T-cell (primary cell): ENCODE measurements around the gene DHRS4L2. TPM values are rescaled to one million over a fixed set of nuclear protein-coding genes. Genes with fewer than 3 reads are reported as not detected.
A peak's percentile ranks its signal among the peaks of the same experiment; 100 is the strongest.
"Not testable (repeated sequence)": the region's sequence is repeated elsewhere in the genome, so short reads cannot be mapped to it uniquely, and the experiment has no call there.

Experiments used
- ATAC-seq, 4 experiments: fragments of 200-7000 bp in 3 of 4; fragments of 150-1000 bp in 1 of 4; cut with Tn5 transposase; replicated peaks in 1 of 4; 1 replicate in 3 of 4; 2 replicates in 1 of 4; pipeline ENCODE4 v1.10.0; 2021; ENCODE audit warnings: moderate library complexity in 3 of 4, mild to moderate bottlenecking in 2 of 4, moderate number of reproducible peaks in 1 of 4
- CTCF ChIA-PET, 2 donors: fragments of 300-600 bp; sonication (Branson Sonifier 250); formaldehyde crosslinking; loops; one replicate each; lab custom pipeline; 2022; ENCODE audit warnings: antibody characterized with exemption in 2 of 2; lab: Charles Lee
- POLR2A ChIA-PET, 2 donors: fragments of 300-600 bp; sonication (Branson Sonifier 250); formaldehyde crosslinking; loops; one replicate each; lab custom pipeline; 2022; ENCODE audit warnings: antibody characterized with exemption in 2 of 2; lab: Charles Lee
- DNase-seq, 35 experiments: peaks; one replicate each; pipeline versions ENCODE4 v3.0.0 to v3.0.0-alpha.2; 2013 to 2023
- H3K27ac ChIP-seq: one replicate; pipeline ENCODE4 v1.5.1; 2013; ENCODE audit warnings: low read length
- H3K27me3 ChIP-seq, 2 experiments: replicated peaks in 1 of 2; 1 replicate in 1 of 2; 2 replicates in 1 of 2; pipeline versions ENCODE4 v1.6.1 to v1.7.0; 2013; ENCODE audit warnings: low read length in 1 of 2, mixed read lengths in 1 of 2; ENCODE audit not compliant: control insufficient read depth in 2 of 2, insufficient read depth in 2 of 2; ENCODE audit errors: extremely low read depth in 1 of 2
- H3K36me3 ChIP-seq, 2 donors: 1 replicate in 1 of 2; 2 replicates in 1 of 2; pipeline versions ENCODE4 v1.6.1 to v1.7.0; 2013; ENCODE audit warnings: low read length in 1 of 2; ENCODE audit not compliant: control insufficient read depth in 2 of 2, insufficient read depth in 1 of 2; ENCODE audit errors: extremely low read depth in 1 of 2
- H3K4me1 ChIP-seq, 2 experiments: 1 replicate in 1 of 2; 2 replicates in 1 of 2; pipeline versions ENCODE4 v1.6.1 to v1.7.0; 2013; ENCODE audit warnings: low read length in 2 of 2, mixed read lengths in 1 of 2; ENCODE audit not compliant: insufficient read depth in 2 of 2, control insufficient read depth in 1 of 2; ENCODE audit errors: extremely low read depth in 1 of 2
- H3K4me3 ChIP-seq, 2 donors: 1 replicate in 1 of 2; 2 replicates in 1 of 2; pipeline versions ENCODE4 v1.5.1 to v1.7.0; 2013; ENCODE audit warnings: mild to moderate bottlenecking in 2 of 2, low read length in 1 of 2, moderate library complexity in 1 of 2; ENCODE audit not compliant: control insufficient read depth in 1 of 2; ENCODE audit errors: extremely low read depth in 1 of 2
- H3K9me3 ChIP-seq: 2 replicates; pipeline ENCODE4 v1.7.0; 2013
- H3K27ac Mint-ChIP-seq, 2 donors: one replicate each; pipeline ENCODE4 v1.8.0; 2020 to 2021; ENCODE audit warnings: mild to moderate bottlenecking in 2 of 2, mixed read lengths in 2 of 2
- H3K27me3 Mint-ChIP-seq, 2 donors: one replicate each; pipeline ENCODE4 v1.8.0; 2021 to 2022; ENCODE audit warnings: mixed read lengths in 2 of 2
- H3K36me3 Mint-ChIP-seq: one replicate; pipeline ENCODE4 v1.8.0; 2021; ENCODE audit warnings: mixed read lengths
- H3K4me1 Mint-ChIP-seq, 3 donors: one replicate each; pipeline ENCODE4 v1.8.0; 2020 to 2022; ENCODE audit warnings: mixed read lengths in 3 of 3, mild to moderate bottlenecking in 1 of 3
- H3K4me3 Mint-ChIP-seq, 3 donors: one replicate each; pipeline ENCODE4 v1.8.0; 2020 to 2022; ENCODE audit warnings: mild to moderate bottlenecking in 3 of 3, mixed read lengths in 3 of 3, moderate library complexity in 3 of 3
- H3K9me3 Mint-ChIP-seq, 3 donors: one replicate each; pipeline ENCODE4 v1.8.0; 2020 to 2022; ENCODE audit warnings: mixed read lengths in 3 of 3
- WGBS: methylation state at CpG from one replicate; pipeline ENCODE4 v1.1.5; 2013; ENCODE audit warnings: missing lambda C conversion rate; ENCODE audit not compliant: insufficient coverage; 5-methylcytosine and 5-hydroxymethylcytosine counted together
- total RNA-seq, 35 experiments: library from RNA in 6 of 35; stranded (reverse) in 6 of 35; fragments of 120-200 nt in 1 of 35; gene quantifications; one replicate each; pipeline versions ENCODE4 v1.2.1 to v1.2.4 and lab custom pipeline; 2013 to 2026

DHRS4L2 gene
- total RNA-seq, 5 donors from 2014 or later (not counting 1 experiment from before 2014, with no cell fraction given), result 14.0 to 21.9 (median 16.4) TPM

DNA sequence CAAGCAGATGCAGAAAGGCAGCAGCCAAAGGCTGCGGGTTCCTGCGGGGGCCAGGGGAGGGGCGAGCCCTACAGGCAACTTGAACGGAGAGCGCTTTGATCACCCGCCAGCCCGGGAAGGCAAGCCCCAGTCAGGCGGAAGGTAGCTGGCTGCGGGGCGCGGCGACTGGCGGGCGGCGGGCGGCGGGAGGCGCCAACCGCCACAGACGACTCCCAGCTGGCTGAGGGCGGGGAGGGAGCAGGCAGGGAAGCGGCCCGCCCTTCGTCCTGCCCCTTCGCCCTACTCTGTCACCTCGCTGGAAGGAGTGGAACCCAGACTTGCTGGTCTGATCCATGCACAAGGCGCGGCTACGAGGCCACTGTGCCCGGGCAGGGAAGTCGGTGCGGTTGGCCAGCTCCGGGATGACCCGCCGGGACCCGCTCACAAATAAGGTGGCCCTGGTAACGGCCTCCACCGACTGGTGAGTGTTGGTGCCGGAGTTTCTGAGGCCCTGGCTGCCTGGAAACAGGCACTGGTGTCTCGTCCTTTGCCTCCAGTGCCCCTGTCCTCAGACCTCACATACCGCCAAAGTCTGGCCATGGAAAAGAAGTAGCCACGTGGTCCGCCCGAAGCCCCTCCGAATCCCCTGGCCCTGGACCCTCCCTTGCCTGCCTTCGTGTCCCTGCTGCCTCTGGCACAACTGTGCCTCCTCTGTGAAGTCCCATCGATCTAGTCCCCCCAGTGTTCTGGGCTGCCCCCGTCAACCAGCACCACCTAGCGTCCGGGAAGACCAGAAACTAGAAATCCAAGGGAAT, 47.6 kb downstream of the DHRS4L2 start:
- H3K4me1 Mint-ChIP-seq, result peaks cover 10 to 20% (median 10%) of the 10 kb centered on the region in 3 donors
- peak; percentile 41 to 76 (median 57) for DNase-seq
- ChIA-PET CTCF (interaction anchor here in 1 of 2 donors (0.8 kb wide), 1 partner anchor 72 kb away, joined by 3 read pairs; no protein-coding TSS in a partner anchor), POLR2A (no interaction called here)
- peak overlapping the region; percentile 61 for H3K27ac ChIP-seq
- no peaks in the 10 kb centered on the region for H3K36me3 Mint-ChIP-seq
- peaks cover 0 to 11% of the 10 kb centered on the region in 2 experiments for H3K4me1 ChIP-seq
- peak overlapping the region; percentile 89 for H3K27ac Mint-ChIP-seq
- peaks cover 2 to 14% (median 10%) of the 10 kb centered on the region in 3 donors for H3K9me3 Mint-ChIP-seq
- H3K27me3 ChIP-seq, result no peaks in the 10 kb centered on the region
- H3K9me3 ChIP-seq, result no peaks in the 10 kb centered on the region
- under 1% methylated on average over 48 of the region's 50 CpGs for WGBS
- H3K4me3 Mint-ChIP-seq, result peak overlapping the region; percentile 88 to 94 (median 89)
- peak; percentile 85 to 86 (median 86) for ATAC-seq
- H3K27me3 Mint-ChIP-seq, result no peaks in the 10 kb centered on the region
- H3K4me3 ChIP-seq, result peak overlapping the region; percentile 69 to 70
- H3K36me3 ChIP-seq, result no peaks in the 10 kb centered on the region

DNA sequence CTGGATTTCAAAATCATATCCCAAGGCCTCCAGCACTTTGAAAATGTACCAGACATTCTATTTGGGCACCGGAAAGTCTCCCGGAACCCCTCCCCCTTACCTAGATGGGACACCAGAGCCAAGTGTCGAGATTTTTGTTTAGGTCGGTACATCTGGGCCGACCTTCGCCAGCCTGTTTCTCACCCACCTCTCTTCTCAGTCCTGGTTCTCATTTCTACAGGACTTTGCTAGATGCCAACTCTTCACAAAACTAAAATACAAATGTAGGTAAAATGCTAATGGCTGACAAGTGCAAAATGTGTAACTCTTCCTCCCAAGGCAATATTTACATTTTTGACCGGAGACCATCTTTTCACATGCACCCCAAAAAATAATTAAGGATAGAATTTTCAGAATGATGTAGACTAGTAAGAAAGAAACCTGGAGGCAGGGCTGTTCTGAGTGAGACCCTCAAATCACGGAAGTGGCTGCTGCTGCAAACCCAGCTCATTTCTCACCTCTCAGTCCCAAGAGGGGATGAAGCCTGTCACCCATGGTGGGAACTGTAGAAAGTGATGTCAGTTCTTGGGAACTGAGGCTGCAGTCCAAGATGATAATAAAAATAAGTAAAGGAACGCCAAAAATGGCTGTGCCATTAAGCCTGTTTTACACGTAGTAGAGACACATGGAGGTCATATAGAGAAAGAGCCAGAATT, 48.4 kb downstream of the DHRS4L2 start:
- POLR2A ChIA-PET, result not testable (repeated sequence)

DNA sequence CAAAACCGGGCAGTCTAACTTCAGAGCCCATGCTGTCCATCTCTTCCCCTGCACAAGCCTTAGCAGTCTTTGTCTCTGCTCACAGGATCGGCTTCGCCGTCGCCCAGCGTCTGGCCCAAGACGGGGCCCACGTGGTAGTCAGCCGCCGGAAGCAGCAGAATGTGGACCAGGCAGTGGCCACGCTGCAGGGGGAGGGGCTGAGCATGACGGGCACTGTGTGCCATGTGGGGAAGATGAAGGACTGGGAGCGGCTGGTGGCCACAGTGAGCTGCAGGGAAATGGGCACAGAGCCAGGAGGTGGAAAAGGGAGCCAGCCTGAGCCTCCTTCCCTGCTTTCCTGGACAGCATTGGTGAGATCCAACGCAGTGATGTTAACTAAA, 48.9 kb downstream of the DHRS4L2 start:
- peaks cover 0 to 5% (median 1%) of the 10 kb centered on the region in 3 donors for H3K9me3 Mint-ChIP-seq
- ATAC-seq (no peak), DNase-seq (no peak)
- H3K27me3 Mint-ChIP-seq, result no peaks in the 10 kb centered on the region
- Histone ChIP-seq H3K9me3 (no peaks in the 10 kb centered on the region), H3K4me3 (no peak overlapping the region), H3K4me1 (peaks cover 0 to 11% of the 10 kb centered on the region in 2 experiments), H3K27ac (no peak overlapping the region), H3K36me3 (no peaks in the 10 kb centered on the region), H3K27me3 (peaks cover 0 to 3% of the 10 kb centered on the region in 2 experiments)
- ChIA-PET POLR2A (no interaction called here), CTCF (no interaction called here)
- H3K4me3 Mint-ChIP-seq, result no peak overlapping the region
- WGBS, result 98% methylated on average over 13 of the region's 14 CpGs
- no peak overlapping the region for H3K27ac Mint-ChIP-seq
- peaks cover 10 to 20% (median 10%) of the 10 kb centered on the region in 3 donors for H3K4me1 Mint-ChIP-seq
- no peaks in the 10 kb centered on the region for H3K36me3 Mint-ChIP-seq

More for the DNA sequence above, 48.4 kb downstream of the DHRS4L2 start:
- H3K4me1 ChIP-seq, result peaks cover 0 to 11% of the 10 kb centered on the region in 2 experiments
- Mint-ChIP-seq H3K27ac (peak overlapping the region; percentile 89), H3K4me1 (peaks cover 10 to 20% (median 10%) of the 10 kb centered on the region in 3 donors), H3K4me3 (peak overlapping the region; percentile 88 to 94 (median 89))
- WGBS, result 43% methylated on average over 4 of the region's 10 CpGs
- H3K27me3 ChIP-seq, H3K9me3 ChIP-seq, ATAC-seq, H3K36me3 ChIP-seq, DNase-seq, H3K9me3 Mint-ChIP-seq, H3K36me3 Mint-ChIP-seq, H3K27me3 Mint-ChIP-seq: not testable (repeated sequence)
- H3K27ac ChIP-seq, result peak overlapping the region; percentile 61
- peak overlapping the region in 1 of 2 donors; percentile 70 for H3K4me3 ChIP-seq
- CTCF ChIA-PET, result interaction anchor here in 1 of 2 donors (0.8 kb wide), 1 partner anchor 71 kb away, joined by 3 read pairs; no protein-coding TSS in a partner anchor

DNA sequence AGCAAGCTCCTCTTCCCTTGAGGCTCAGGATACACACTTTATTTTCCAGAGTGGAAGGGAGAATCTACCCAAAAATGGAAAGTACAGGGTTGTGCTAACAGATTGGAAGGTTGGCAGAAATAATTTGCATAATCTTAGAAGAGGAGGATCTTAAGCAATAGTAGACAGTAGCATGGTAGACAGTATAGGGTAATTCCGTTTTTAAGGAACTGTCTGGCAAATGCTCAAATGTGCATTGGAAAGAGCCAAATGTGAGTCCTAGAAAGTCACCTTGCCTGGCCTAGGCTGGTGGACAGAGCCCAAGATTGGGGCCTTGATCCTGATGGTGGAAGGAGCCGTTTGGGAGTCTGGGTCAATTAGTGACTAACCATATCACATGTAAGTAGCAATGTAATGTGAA, 50.0 kb downstream of the DHRS4L2 start:
- peaks cover 0 to 3% of the 10 kb centered on the region in 2 experiments for H3K27me3 ChIP-seq
- peaks cover 0 to 4% of the 10 kb centered on the region in 2 donors for H3K27me3 Mint-ChIP-seq
- H3K36me3 Mint-ChIP-seq, result no peaks in the 10 kb centered on the region
- H3K27ac Mint-ChIP-seq, result no peak overlapping the region
- H3K4me3 Mint-ChIP-seq, result no peak overlapping the region
- no peak for DNase-seq
- WGBS, result 100% methylated on average over 1 of the region's 2 CpGs
- ATAC-seq, result no peak
- H3K27ac ChIP-seq, result no peak overlapping the region
- H3K4me1 Mint-ChIP-seq, result peaks cover 10 to 20% (median 10%) of the 10 kb centered on the region in 3 donors
- no peak overlapping the region for H3K4me3 ChIP-seq
- ChIA-PET CTCF (no interaction called here), POLR2A (no interaction called here)
- H3K36me3 ChIP-seq, result no peaks in the 10 kb centered on the region
- peaks cover 0 to 11% of the 10 kb centered on the region in 2 experiments for H3K4me1 ChIP-seq
- no peaks in the 10 kb centered on the region for H3K9me3 ChIP-seq
- H3K9me3 Mint-ChIP-seq, result no peaks in the 10 kb centered on the region

DNA sequence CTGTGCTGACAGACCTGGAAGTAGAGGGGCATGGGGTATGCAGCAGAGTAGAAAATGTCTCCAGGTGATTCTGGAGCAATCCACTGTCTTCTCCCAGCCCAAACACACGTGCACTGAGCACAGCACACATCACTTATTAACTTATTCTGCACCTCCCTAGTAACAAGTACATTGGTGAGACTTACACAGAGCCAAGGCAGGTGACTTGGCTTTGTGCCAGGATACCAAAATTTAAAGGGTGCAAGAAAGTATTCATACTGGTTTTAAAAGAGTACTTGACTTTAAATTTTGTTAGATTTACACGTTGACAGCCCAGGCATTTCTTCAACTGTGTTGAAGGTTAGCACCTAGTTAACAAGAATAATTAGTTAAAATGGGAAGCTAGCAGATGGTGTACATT, 52.0 kb downstream of the DHRS4L2 start:
- Mint-ChIP-seq H3K9me3 (no peaks in the 10 kb centered on the region), H3K4me1 (peaks cover 9 to 18% (median 9%) of the 10 kb centered on the region in 3 donors), H3K4me3 (no peak overlapping the region), H3K36me3 (no peaks in the 10 kb centered on the region), H3K27ac (no peak overlapping the region), H3K27me3 (peaks cover 4 to 6% of the 10 kb centered on the region in 2 donors)
- peaks cover 0 to 10% of the 10 kb centered on the region in 2 experiments for H3K4me1 ChIP-seq
- H3K27ac ChIP-seq, result no peak overlapping the region
- DNase-seq (no peak), ATAC-seq (no peak)
- 67% methylated on average over 1 of the region's 2 CpGs for WGBS
- ChIA-PET POLR2A (no interaction called here), CTCF (no interaction called here)
- H3K27me3 ChIP-seq, result peaks cover 0 to 3% of the 10 kb centered on the region in 2 experiments
- no peaks in the 10 kb centered on the region for H3K36me3 ChIP-seq
- no peaks in the 10 kb centered on the region for H3K9me3 ChIP-seq
- H3K4me3 ChIP-seq, result no peak overlapping the region

DNA sequence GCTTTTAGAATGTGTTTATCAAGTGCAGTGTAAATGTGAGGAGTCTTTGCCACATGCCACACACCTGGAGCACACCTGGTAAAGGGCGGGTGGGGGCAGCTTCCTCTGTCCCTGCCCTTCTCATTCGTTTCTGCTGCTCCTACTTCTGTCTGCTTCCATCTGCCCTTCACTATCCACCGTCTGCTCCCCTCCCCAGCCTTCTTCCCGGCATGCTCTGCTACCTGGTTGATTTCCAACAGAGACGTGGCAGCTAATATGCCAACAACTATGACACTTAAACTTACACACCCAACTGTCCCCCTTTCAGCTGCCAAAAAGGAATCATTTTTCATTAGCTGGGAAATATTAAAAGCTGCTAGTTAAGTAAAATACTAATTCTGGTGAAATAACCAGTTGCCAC, 54.0 kb downstream of the DHRS4L2 start:
- Mint-ChIP-seq H3K36me3 (no peaks in the 10 kb centered on the region), H3K27me3 (peaks cover 5 to 9% of the 10 kb centered on the region in 2 donors), H3K4me1 (peaks cover 0 to 8% (median 0%) of the 10 kb centered on the region in 3 donors), H3K27ac (no peak overlapping the region), H3K4me3 (no peak overlapping the region), H3K9me3 (no peaks in the 10 kb centered on the region)
- ChIA-PET POLR2A (no interaction called here), CTCF (interaction anchor here (0.6 to 1.2 kb wide), 2 partner anchors 14 to 377 kb away, joined by 4 to 5 read pairs; no protein-coding TSS in a partner anchor)
- Histone ChIP-seq H3K9me3 (no peaks in the 10 kb centered on the region), H3K36me3 (no peaks in the 10 kb centered on the region), H3K4me3 (no peak overlapping the region), H3K4me1 (no peaks in the 10 kb centered on the region), H3K27ac (no peak overlapping the region), H3K27me3 (peaks cover 0 to 3% of the 10 kb centered on the region in 2 experiments)
- ATAC-seq (no peak), DNase-seq (no peak)
- WGBS, result 72% methylated on average over 3 of the region's 5 CpGs
